KMS-11 (cell line): Measurements from ENCODE around the gene FURIN.

ENCODE experiments used
- H2AFZ ChIP-seq: fragments of 200-600 bp; sonication (generic); 2 replicates; pipeline ENCODE4 v1.6.1; 2016; ENCODE audit warnings: antibody characterized with exemption, mixed run types, low read depth
- H3K27ac ChIP-seq: fragments of 200-600 bp; sonication (generic); 2 replicates; pipeline ENCODE4 v1.6.1; 2016; ENCODE audit warnings: mild to moderate bottlenecking, mixed run types
- H3K27me3 ChIP-seq: fragments of 200-600 bp; sonication (generic); 2 replicates; pipeline ENCODE4 v1.6.1; 2017; ENCODE audit warnings: mild to moderate bottlenecking, low read depth, mixed run types, moderate library complexity; ENCODE audit not compliant: insufficient read depth
- H3K36me3 ChIP-seq: fragments of 200-600 bp; sonication (generic); 2 replicates; pipeline ENCODE4 v1.6.1; 2017; ENCODE audit warnings: mild to moderate bottlenecking, mixed run types; ENCODE audit not compliant: insufficient read depth
- H3K4me1 ChIP-seq: fragments of 200-600 bp; sonication (generic); 2 replicates; pipeline ENCODE4 v1.6.1; 2016; ENCODE audit warnings: mild to moderate bottlenecking, low read depth, mixed run types; ENCODE audit not compliant: poor library complexity, severe bottlenecking
- H3K4me2 ChIP-seq: fragments of 200-600 bp; sonication (generic); 2 replicates; pipeline ENCODE4 v1.7.0; 2016; ENCODE audit warnings: mild to moderate bottlenecking, mixed run types
- H3K4me3 ChIP-seq: fragments of 200-600 bp; sonication (generic); IDR thresholded peaks from 2 replicates; pipeline ENCODE4 v1.6.1; 2017; ENCODE audit warnings: low read depth, low read length, mixed read lengths; ENCODE audit not compliant: insufficient read depth
- H3K79me2 ChIP-seq: fragments of 200-600 bp; sonication (generic); 2 replicates; pipeline ENCODE4 v1.6.1; 2016; ENCODE audit warnings: low read depth, mixed run types; ENCODE audit not compliant: insufficient read depth
- H3K9ac ChIP-seq: fragments of 200-600 bp; sonication (generic); 2 replicates; pipeline ENCODE4 v1.6.1; 2016; ENCODE audit warnings: mild to moderate bottlenecking, mixed run types
- H4K20me1 ChIP-seq: fragments of 200-600 bp; sonication (generic); 2 replicates; pipeline ENCODE4 v1.6.1; 2016; ENCODE audit warnings: mild to moderate bottlenecking, mixed run types; ENCODE audit not compliant: insufficient read depth
- TF ChIP-seq, protein P1 (sequence below): fragments of 200-600 bp; sonication (generic); conservative IDR thresholded peaks from 2 replicates; pipeline ENCODE4 v1.6.1; 2017; ENCODE audit warnings: low read depth, mild to moderate bottlenecking, antibody characterized with exemption, low read length, moderate library complexity, mixed read lengths

The FURIN gene

DNA sequence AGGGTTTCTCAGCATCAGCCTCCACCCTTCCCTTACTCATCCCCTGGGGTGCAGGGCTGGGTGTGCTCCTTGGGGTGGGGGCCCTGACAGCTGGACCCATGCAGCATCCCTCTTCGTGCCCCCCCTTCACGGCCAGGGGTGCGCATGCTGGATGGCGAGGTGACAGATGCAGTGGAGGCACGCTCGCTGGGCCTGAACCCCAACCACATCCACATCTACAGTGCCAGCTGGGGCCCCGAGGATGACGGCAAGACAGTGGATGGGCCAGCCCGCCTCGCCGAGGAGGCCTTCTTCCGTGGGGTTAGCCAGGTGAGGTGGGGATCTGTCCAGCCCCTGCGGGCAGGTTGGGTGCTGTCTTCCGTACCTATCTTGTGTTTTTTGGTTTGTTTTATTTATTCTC, 9.6 kb downstream of the FURIN start:
- H3K79me2 ChIP-seq: peaks cover 15% of the 10 kb centered on the region; the same call in 1 of the 2 replicates
- H4K20me1 ChIP-seq: no peaks in the 10 kb centered on the region
- H3K27me3 ChIP-seq: no peaks in the 10 kb centered on the region
- TF ChIP-seq, protein P1, sequence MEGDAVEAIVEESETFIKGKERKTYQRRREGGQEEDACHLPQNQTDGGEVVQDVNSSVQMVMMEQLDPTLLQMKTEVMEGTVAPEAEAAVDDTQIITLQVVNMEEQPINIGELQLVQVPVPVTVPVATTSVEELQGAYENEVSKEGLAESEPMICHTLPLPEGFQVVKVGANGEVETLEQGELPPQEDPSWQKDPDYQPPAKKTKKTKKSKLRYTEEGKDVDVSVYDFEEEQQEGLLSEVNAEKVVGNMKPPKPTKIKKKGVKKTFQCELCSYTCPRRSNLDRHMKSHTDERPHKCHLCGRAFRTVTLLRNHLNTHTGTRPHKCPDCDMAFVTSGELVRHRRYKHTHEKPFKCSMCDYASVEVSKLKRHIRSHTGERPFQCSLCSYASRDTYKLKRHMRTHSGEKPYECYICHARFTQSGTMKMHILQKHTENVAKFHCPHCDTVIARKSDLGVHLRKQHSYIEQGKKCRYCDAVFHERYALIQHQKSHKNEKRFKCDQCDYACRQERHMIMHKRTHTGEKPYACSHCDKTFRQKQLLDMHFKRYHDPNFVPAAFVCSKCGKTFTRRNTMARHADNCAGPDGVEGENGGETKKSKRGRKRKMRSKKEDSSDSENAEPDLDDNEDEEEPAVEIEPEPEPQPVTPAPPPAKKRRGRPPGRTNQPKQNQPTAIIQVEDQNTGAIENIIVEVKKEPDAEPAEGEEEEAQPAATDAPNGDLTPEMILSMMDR: no peak
- no peaks in the 10 kb centered on the region; the same call in 1 of the 2 replicates for H3K36me3 ChIP-seq
- H3K4me1 ChIP-seq: peaks cover 11% of the 10 kb centered on the region
- H3K27ac ChIP-seq: no peak overlapping the region
- no peak overlapping the region for H3K4me3 ChIP-seq
- H3K9ac ChIP-seq: no peak overlapping the region
- H3K4me2 ChIP-seq: no peak overlapping the region
- H2AFZ ChIP-seq: no peak overlapping the region

DNA sequence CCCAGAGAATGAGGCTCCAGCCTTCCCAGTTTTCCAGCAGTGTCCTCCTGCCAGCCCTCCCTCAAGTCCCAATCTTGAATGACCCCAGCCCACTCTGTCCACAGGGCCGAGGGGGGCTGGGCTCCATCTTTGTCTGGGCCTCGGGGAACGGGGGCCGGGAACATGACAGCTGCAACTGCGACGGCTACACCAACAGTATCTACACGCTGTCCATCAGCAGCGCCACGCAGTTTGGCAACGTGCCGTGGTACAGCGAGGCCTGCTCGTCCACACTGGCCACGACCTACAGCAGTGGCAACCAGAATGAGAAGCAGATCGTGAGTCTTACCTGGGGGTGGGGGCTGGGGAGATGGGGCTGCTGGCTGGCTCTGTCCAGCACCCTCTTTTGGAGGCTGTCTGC, 10.3 kb downstream of the FURIN start:
- H3K9ac ChIP-seq: no peak overlapping the region
- H3K79me2 ChIP-seq: peaks cover 8% of the 10 kb centered on the region; the same call in 1 of the 2 replicates
- no peak overlapping the region for H3K4me2 ChIP-seq
- H3K27me3 ChIP-seq: no peaks in the 10 kb centered on the region
- no peak overlapping the region for H3K4me3 ChIP-seq
- H3K27ac ChIP-seq: no peak overlapping the region
- no peaks in the 10 kb centered on the region; the same call in 1 of the 2 replicates for H3K36me3 ChIP-seq
- H4K20me1 ChIP-seq: no peaks in the 10 kb centered on the region
- peaks cover 5% of the 10 kb centered on the region for H3K4me1 ChIP-seq
- no peak overlapping the region for H2AFZ ChIP-seq
- TF ChIP-seq, protein P1: no peak

DNA sequence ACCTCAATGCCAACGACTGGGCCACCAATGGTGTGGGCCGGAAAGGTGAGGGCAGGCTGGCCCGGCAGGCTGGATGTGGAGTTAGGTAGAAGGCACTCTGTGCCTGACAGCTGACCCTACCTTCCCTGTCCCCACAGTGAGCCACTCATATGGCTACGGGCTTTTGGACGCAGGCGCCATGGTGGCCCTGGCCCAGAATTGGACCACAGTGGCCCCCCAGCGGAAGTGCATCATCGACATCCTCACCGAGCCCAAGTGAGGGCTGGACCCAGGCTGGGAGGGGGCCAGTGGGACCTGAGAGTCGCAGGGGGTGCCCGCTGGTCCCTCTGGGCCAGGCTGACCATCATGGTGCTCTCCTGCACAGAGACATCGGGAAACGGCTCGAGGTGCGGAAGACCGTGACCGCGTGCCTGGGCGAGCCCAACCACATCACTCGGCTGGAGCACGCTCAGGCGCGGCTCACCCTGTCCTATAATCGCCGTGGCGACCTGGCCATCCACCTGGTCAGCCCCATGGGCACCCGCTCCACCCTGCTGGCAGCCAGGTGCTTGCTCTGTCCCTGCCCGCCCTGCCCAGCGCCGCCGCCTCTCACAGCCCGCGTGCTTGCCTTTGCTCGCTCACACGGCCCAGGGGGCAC, 11.5 kb downstream of the FURIN start:
- TF ChIP-seq, protein P1: no peak
- Histone ChIP-seq H3K9ac (no peak overlapping the region), H3K4me2 (no peak overlapping the region), H3K79me2 (no peaks in the 10 kb centered on the region), H2AFZ (no peak overlapping the region), H3K4me3 (no peak overlapping the region), H3K27me3 (no peaks in the 10 kb centered on the region), H3K4me1 (no peaks in the 10 kb centered on the region), H4K20me1 (no peaks in the 10 kb centered on the region), H3K36me3 (no peaks in the 10 kb centered on the region; the same call in 1 of the 2 replicates), H3K27ac (no peak overlapping the region)

DNA sequence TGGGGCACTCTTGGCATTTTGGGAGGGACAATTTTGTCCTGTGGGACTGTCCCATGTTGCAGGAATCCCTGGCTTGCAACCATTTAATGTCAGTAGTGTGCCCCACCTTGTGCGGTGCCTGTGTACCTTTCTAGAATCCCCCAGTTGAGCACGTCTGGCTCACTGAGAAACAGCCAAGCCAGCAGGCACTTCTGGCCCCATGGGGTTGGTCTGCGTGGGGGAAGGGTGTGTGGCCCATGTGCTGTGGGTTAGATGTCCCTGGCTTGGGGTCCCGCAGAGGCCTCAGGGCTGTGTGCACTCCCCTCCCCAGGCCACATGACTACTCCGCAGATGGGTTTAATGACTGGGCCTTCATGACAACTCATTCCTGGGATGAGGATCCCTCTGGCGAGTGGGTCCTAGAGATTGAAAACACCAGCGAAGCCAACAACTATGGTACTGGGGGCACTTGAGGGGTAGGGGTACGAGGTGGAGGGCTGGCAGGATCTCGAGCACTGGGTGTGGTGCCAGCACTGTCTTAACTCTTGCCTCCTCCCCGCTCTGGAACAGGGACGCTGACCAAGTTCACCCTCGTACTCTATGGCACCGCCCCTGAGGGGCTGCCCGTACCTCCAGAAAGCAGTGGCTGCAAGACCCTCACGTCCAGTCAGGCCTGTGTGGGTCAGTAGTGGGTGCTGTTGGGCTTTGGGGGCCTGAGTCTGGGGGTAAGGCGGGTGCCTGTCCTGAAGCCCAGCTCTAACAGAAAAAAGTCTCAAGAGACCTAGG, 12.2 kb downstream of the FURIN start:
- TF ChIP-seq, protein P1: no peak
- Histone ChIP-seq H2AFZ (no peak overlapping the region), H3K27me3 (no peaks in the 10 kb centered on the region), H4K20me1 (no peaks in the 10 kb centered on the region), H3K4me1 (peaks cover under 1% of the 10 kb centered on the region), H3K9ac (no peak overlapping the region), H3K79me2 (no peaks in the 10 kb centered on the region), H3K4me3 (no peak overlapping the region), H3K27ac (no peak overlapping the region), H3K4me2 (no peak overlapping the region), H3K36me3 (no peaks in the 10 kb centered on the region; the same call in 1 of the 2 replicates)
